Vagina (tissue), 2 donors: ENCODE results near the gene DTL. TPM values are rescaled to one million over a fixed set of nuclear protein-coding genes. Genes with fewer than 3 reads are reported as not detected.
A peak's percentile ranks its signal among the peaks of the same experiment; 100 is the strongest.

Source experiments
- DNase-seq, 2 donors: peaks; one replicate each; pipeline ENCODE4 v3.0.0-alpha.2; 2017; ENCODE audit errors: extremely low spot score in 2 of 2
- H3K27ac ChIP-seq: fragments of 200-600 bp; sonication (generic); one replicate; pipeline ENCODE4 v1.5.1; 2019
- H3K27me3 ChIP-seq: fragments of 200-600 bp; sonication (generic); one replicate; pipeline ENCODE4 v1.5.1; 2019
- H3K36me3 ChIP-seq, 2 donors: fragments of 200-600 bp; sonication (generic); one replicate each; pipeline ENCODE4 v1.5.1; 2017 to 2019
- H3K4me1 ChIP-seq: fragments of 200-600 bp; sonication (generic); one replicate; pipeline ENCODE4 v1.5.1; 2019
- H3K4me3 ChIP-seq, 2 donors: fragments of 200-600 bp; sonication (generic); 1 replicate in 1 of 2; 2 replicates in 1 of 2; pipeline ENCODE4 v1.5.1; 2016 to 2019
- H3K9me3 ChIP-seq: fragments of 200-600 bp; sonication (generic); one replicate; pipeline ENCODE4 v1.5.1; 2019
- POLR2A ChIP-seq, 2 donors: fragments of 450-650 bp; IDR thresholded peaks; one replicate each; pipeline ENCODE4 v1.6.1; 2017; ENCODE audit warnings: antibody characterized with exemption in 2 of 2, mild to moderate bottlenecking in 2 of 2, moderate library complexity in 2 of 2
- POLR2AphosphoS5 ChIP-seq, 2 donors: sonication (generic); formaldehyde crosslinking; IDR thresholded peaks; one replicate each; pipeline ENCODE4 v1.9.0; 2017; ENCODE audit warnings: antibody characterized with exemption in 2 of 2, mild to moderate bottlenecking in 2 of 2, low read depth in 1 of 2; ENCODE audit not compliant: insufficient read depth in 1 of 2
- intact Hi-C: fragments of 100-400 bp; cut with DNase I; formaldehyde crosslinking; loops from one replicate; pipeline ENCODE4 v1.15.1; 2023
- total RNA-seq: library from RNA; depleted of rRNA; stranded (reverse); fragments of >200 nt; gene quantifications from one replicate; pipeline ENCODE4 v1.2.3, GENCODE V29; 2016
- TF ChIP-seq, protein P1 (sequence below), 3 experiments: fragments of 450-650 bp in 2 of 3; fragments of 200-600 bp in 1 of 3; sonication (generic) in 1 of 3; IDR thresholded peaks; one replicate each; pipeline ENCODE4 v1.5.1; 2017 to 2019; ENCODE audit warnings: antibody characterized with exemption in 3 of 3, mild to moderate bottlenecking in 2 of 3, moderate library complexity in 2 of 3

Gene DTL
- total RNA-seq, 1 donor from 2014 or later: 7.4 TPM

DNA sequence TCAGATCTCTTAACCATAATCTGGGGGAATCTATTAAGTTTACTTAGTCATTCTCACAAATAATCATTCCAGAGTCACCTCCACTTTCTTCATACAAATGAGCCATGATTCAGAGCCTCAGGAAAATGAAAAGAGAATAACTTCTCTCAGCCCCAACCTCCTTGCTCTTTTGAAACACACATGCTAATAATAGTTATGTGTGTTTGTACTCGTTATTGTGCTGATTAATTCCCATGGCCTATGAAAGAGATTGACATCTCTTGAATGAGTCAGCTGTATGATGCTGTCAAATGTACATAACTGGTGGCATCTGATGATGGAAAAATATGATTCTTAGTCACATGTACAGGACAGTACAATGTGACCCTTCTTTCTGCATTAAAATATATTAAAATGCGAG, 41.5 kb downstream of the DTL start:
- DNase-seq: no peak
- Histone ChIP-seq H3K36me3 (no peaks in the 10 kb centered on the region), H3K4me1 (no peaks in the 10 kb centered on the region), H3K4me3 (no peak overlapping the region), H3K27ac (no peak overlapping the region), H3K27me3 (no peaks in the 10 kb centered on the region), H3K9me3 (no peaks in the 10 kb centered on the region)
- intact Hi-C loops: loop anchor here (10.0 kb wide), 1 partner anchor 208 kb away; the partner anchor contains the start of gene PPP2R5A
- peak in 1 of 2 donors; percentile 33 for TF ChIP-seq POLR2AphosphoS5 (IDR thresholded peaks at IDR 0.05; ENCODE audit: insufficient read depth in 1 of 2, low read depth in 1 of 2)
- TF ChIP-seq, protein P1, sequence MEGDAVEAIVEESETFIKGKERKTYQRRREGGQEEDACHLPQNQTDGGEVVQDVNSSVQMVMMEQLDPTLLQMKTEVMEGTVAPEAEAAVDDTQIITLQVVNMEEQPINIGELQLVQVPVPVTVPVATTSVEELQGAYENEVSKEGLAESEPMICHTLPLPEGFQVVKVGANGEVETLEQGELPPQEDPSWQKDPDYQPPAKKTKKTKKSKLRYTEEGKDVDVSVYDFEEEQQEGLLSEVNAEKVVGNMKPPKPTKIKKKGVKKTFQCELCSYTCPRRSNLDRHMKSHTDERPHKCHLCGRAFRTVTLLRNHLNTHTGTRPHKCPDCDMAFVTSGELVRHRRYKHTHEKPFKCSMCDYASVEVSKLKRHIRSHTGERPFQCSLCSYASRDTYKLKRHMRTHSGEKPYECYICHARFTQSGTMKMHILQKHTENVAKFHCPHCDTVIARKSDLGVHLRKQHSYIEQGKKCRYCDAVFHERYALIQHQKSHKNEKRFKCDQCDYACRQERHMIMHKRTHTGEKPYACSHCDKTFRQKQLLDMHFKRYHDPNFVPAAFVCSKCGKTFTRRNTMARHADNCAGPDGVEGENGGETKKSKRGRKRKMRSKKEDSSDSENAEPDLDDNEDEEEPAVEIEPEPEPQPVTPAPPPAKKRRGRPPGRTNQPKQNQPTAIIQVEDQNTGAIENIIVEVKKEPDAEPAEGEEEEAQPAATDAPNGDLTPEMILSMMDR (IDR thresholded peaks at IDR 0.05): no peak

- intact Hi-C loops: loop anchor here (10.0 kb wide), 1 partner anchor 206 kb away; the partner anchor contains the start of gene PPP2R5A
- H3K4me1 ChIP-seq: no peaks in the 10 kb centered on the region
- no peaks in the 10 kb centered on the region for H3K36me3 ChIP-seq
- H3K9me3 ChIP-seq: no peaks in the 10 kb centered on the region
- DNase-seq: no peak
- H3K27ac ChIP-seq: no peak overlapping the region
- no peaks in the 10 kb centered on the region for H3K27me3 ChIP-seq
- TF ChIP-seq POLR2AphosphoS5 (IDR thresholded peaks at IDR 0.05; ENCODE audit: insufficient read depth in 1 of 2, low read depth in 1 of 2) (no peak), POLR2A (IDR thresholded peaks at IDR 0.05) (no peak)
- TF ChIP-seq, protein P1 (IDR thresholded peaks at IDR 0.05): no peak
- H3K4me3 ChIP-seq: no peak overlapping the region
These were observed 43.3 kb downstream of the DTL start for GRCh38 chr1:212078826-212079225.

- no peak for DNase-seq
- H3K4me1 ChIP-seq: no peaks in the 10 kb centered on the region
- H3K4me3 ChIP-seq: no peak overlapping the region
- intact Hi-C loops: no loop called here
- no peaks in the 10 kb centered on the region for H3K36me3 ChIP-seq
- no peaks in the 10 kb centered on the region for H3K9me3 ChIP-seq
- TF ChIP-seq, protein P1 (IDR thresholded peaks at IDR 0.05): no peak
- TF ChIP-seq POLR2A (IDR thresholded peaks at IDR 0.05) (no peak), POLR2AphosphoS5 (IDR thresholded peaks at IDR 0.05; ENCODE audit: insufficient read depth in 1 of 2, low read depth in 1 of 2) (no peak)
- H3K27ac ChIP-seq: no peak overlapping the region
- H3K27me3 ChIP-seq: no peaks in the 10 kb centered on the region
These were observed 47.3 kb downstream of the DTL start for GRCh38 chr1:212082765-212083406.

GRCh38 chr1:212089560-212090163, 54.1 kb downstream of the DTL start:
- Histone ChIP-seq H3K27ac (no peak overlapping the region), H3K4me1 (peaks cover 18% of the 10 kb centered on the region), H3K9me3 (no peaks in the 10 kb centered on the region), H3K4me3 (no peak overlapping the region), H3K27me3 (no peaks in the 10 kb centered on the region), H3K36me3 (no peaks in the 10 kb centered on the region)
- TF ChIP-seq POLR2AphosphoS5 (IDR thresholded peaks at IDR 0.05; ENCODE audit: insufficient read depth in 1 of 2, low read depth in 1 of 2) (no peak), POLR2A (IDR thresholded peaks at IDR 0.05) (no peak)
- TF ChIP-seq, protein P1 (IDR thresholded peaks at IDR 0.05): no peak
- intact Hi-C loops: no loop called here
- DNase-seq: no peak
